ENCODE data around the gene PHOX2A.

Gene PHOX2A

GRCh38 chr11:72278905-72279304 lies 34.9 kb upstream of the PHOX2A start:
- TF ChIP-seq CTCF (conservative IDR thresholded peaks at IDR 0.05) = no peak
- no peak overlapping the region for H3K27ac ChIP-seq

- no peak for TF ChIP-seq CTCF (conservative IDR thresholded peaks at IDR 0.05)
- no peak overlapping the region for H3K27ac ChIP-seq
These were observed 30.5 kb upstream of the PHOX2A start for GRCh38 chr11:72274435-72274834.

GRCh38 chr11:72271980-72272379 lies 28.0 kb upstream of the PHOX2A start:
- TF ChIP-seq CTCF (conservative IDR thresholded peaks at IDR 0.05) = no peak
- no peak overlapping the region for H3K27ac ChIP-seq

- H3K27ac ChIP-seq = no peak overlapping the region
- TF ChIP-seq CTCF (conservative IDR thresholded peaks at IDR 0.05) = no peak
These were observed 24.1 kb upstream of the PHOX2A start for GRCh38 chr11:72267956-72268617.

- peak overlapping the region; percentile 47 for H3K27ac ChIP-seq
These were observed 23.0 kb upstream of the PHOX2A start for GRCh38 chr11:72266960-72267359.

- no peak for TF ChIP-seq CTCF (conservative IDR thresholded peaks at IDR 0.05)
- peak overlapping the region; percentile 47 for H3K27ac ChIP-seq
These were observed 22.0 kb upstream of the PHOX2A start for GRCh38 chr11:72265951-72266350.

GRCh38 chr11:72263361-72263760 lies 19.4 kb upstream of the PHOX2A start:
- TF ChIP-seq CTCF (conservative IDR thresholded peaks at IDR 0.05) = no peak
- no peak overlapping the region for H3K27ac ChIP-seq

- H3K27ac ChIP-seq = no peak overlapping the region
- TF ChIP-seq CTCF (conservative IDR thresholded peaks at IDR 0.05) = no peak
These were observed 16.6 kb upstream of the PHOX2A start for GRCh38 chr11:72260574-72260973.
